Femur (tissue), 1 donor: ENCODE results near the gene DRAP1.
A peak's percentile ranks its signal among the peaks of the same experiment; 100 is the strongest.

Experiments used
- DNase-seq: peaks from one replicate; pipeline ENCODE4 v3.0.0-alpha.2; 2017

The DRAP1 gene

GRCh38 chr11:65906602-65907001 is 12.6 kb upstream of the DRAP1 start:
- no peak for DNase-seq

- no peak for DNase-seq
Observed at GRCh38 chr11:65907878-65908277, 11.3 kb upstream of the DRAP1 start.

GRCh38 chr11:65911682-65912568 is 7.3 kb upstream of the DRAP1 start:
- peak; percentile 81 for DNase-seq

- DNase-seq: no peak
Observed at GRCh38 chr11:65912845-65913244, 6.4 kb upstream of the DRAP1 start.

- DNase-seq: no peak
Observed at GRCh38 chr11:65915101-65915820, 4.0 kb upstream of the DRAP1 start.

- DNase-seq: peak; percentile 49
Observed at GRCh38 chr11:65915821-65916251, 3.4 kb upstream of the DRAP1 start.

GRCh38 chr11:65916391-65916790 is 2.8 kb upstream of the DRAP1 start:
- no peak for DNase-seq

GRCh38 chr11:65917077-65917433 is 2.2 kb upstream of the DRAP1 start:
- no peak for DNase-seq

- DNase-seq: peak; percentile 39
Observed at GRCh38 chr11:65917434-65918210, 1.6 kb upstream of the DRAP1 start.

GRCh38 chr11:65918211-65919140 is 750 bp upstream of the DRAP1 start, which contains the start of gene C11orf68:
Gene C11orf68 (minus strand): TSS chr11:65919062. CDS start chr11:65919031, 31 bp downstream.
- no peak for DNase-seq

GRCh38 chr11:65919573-65920371 is 546 bp downstream of the DRAP1 start:
- no peak for DNase-seq

- no peak for DNase-seq
Observed at GRCh38 chr11:65920372-65920802, 1.2 kb downstream of the DRAP1 start.

- DNase-seq: no peak
Observed at GRCh38 chr11:65921033-65921555, 1.9 kb downstream of the DRAP1 start.

- no peak for DNase-seq
Observed at GRCh38 chr11:65921876-65922275, 2.6 kb downstream of the DRAP1 start.

- no peak for DNase-seq
Observed at GRCh38 chr11:65922565-65922964, 3.3 kb downstream of the DRAP1 start.

GRCh38 chr11:65925397-65925796 is 6.2 kb downstream of the DRAP1 start:
- DNase-seq: no peak

- no peak for DNase-seq
Observed at GRCh38 chr11:65927904-65928397, 8.7 kb downstream of the DRAP1 start.

- DNase-seq: no peak
Observed at GRCh38 chr11:65928667-65929066, 9.4 kb downstream of the DRAP1 start.

- DNase-seq: no peak
Observed at GRCh38 chr11:65931773-65932557, 12.7 kb downstream of the DRAP1 start.

GRCh38 chr11:65932558-65932919 is 13.3 kb downstream of the DRAP1 start:
- no peak for DNase-seq
